ENCODE results near the gene ADAR. TPM values are rescaled to one million over a fixed set of nuclear protein-coding genes. Genes with fewer than 3 reads are reported as not detected.
A peak's percentile ranks its signal among the peaks of the same experiment; 100 is the strongest.

The ADAR gene
- total and polyA plus RNA-seq, 2 of the 8 experiments (the other 6 are each of a cell fraction or from before 2014, with no cell fraction given), result 125 to 242 TPM

DNA sequence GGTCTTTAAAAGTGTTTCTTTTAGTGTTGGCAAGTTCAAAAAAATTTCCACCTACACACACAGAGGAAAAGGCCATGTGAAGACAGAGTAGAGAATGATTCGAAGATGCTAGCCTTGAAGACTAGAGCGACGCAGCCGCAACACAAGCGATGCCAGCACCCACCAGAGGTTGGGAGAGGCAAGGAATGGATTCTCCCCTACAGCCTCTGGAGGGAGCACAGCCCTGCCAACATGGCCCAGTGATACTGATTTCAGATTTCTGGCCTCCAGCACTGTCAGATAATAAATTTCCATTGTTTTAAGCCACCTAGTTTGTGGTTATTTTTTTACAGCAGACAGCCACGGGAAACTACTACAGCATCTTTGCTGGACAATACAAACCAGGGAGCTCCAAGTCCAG is 6.9 kb upstream of the ADAR start:
- DNase-seq (ENCODE audit: low read depth in 1 of 2, low spot score in 2 of 2) (no peak), FAIRE-seq (no peak)
- H3K56ac ChIP-seq (replicated peaks; ENCODE audit: insufficient read length, low read depth, low read length), result no peak overlapping the region

More for the DNA sequence above, 6.9 kb upstream of the ADAR start:
- Histone ChIP-seq H3K14ac (ENCODE audit: insufficient read length) (no peak overlapping the region), H3K4me3 (ENCODE audit: extremely low read depth in 1 of 4, insufficient read depth in 2 of 4, low read depth in 3 of 4, low read length in 4 of 4) (no peak overlapping the region), H2AK5ac (ENCODE audit: low read depth, low read length) (no peak overlapping the region), H3K4me1 (replicated peaks in 1 of 4; ENCODE audit: control insufficient read depth in 3 of 4, insufficient read depth in 4 of 4, low read length in 3 of 4) (peaks cover 6 to 21% (median 15%) of the 10 kb centered on the region in 4 experiments), H4K5ac (ENCODE audit: insufficient read length, low read depth, low read length) (no peak overlapping the region), H3K4ac (replicated peaks; ENCODE audit: insufficient read length, low read depth, low read length) (no peak overlapping the region), H2BK12ac (ENCODE audit: low read depth, low read length) (no peak overlapping the region), H2BK15ac (ENCODE audit: low read length) (no peak overlapping the region), H2AFZ (ENCODE audit: low read length) (no peak overlapping the region), H3K79me1 (ENCODE audit: low read depth, low read length) (peaks cover 8% of the 10 kb centered on the region), H3K9me3 (ENCODE audit: insufficient read depth in 2 of 2, low read depth in 1 of 2, low read length in 1 of 2) (no peaks in the 10 kb centered on the region), H4K20me1 (replicated peaks in 1 of 2; ENCODE audit: control insufficient read depth in 1 of 2, insufficient read depth in 2 of 2, low read length in 2 of 2) (peaks cover 1 to 4% of the 10 kb centered on the region in 2 experiments), H3K36me3 (ENCODE audit: control insufficient read depth in 2 of 4, insufficient read depth in 4 of 4, low read length in 3 of 4) (no peaks in the 10 kb centered on the region), H4K8ac (ENCODE audit: extremely low read depth, insufficient read depth, low read length) (no peak overlapping the region), H3K23ac (ENCODE audit: insufficient read length) (no peak overlapping the region), H3K9ac (replicated peaks in 1 of 4; ENCODE audit: extremely low read depth in 1 of 4, low read depth in 3 of 4, low read length in 3 of 4) (no peak overlapping the region), H3K18ac (ENCODE audit: extremely low read depth, low read length) (no peak overlapping the region), H3K79me2 (ENCODE audit: control insufficient read depth in 1 of 2, insufficient read depth in 2 of 2, low read length in 2 of 2) (peaks cover 19 to 94% of the 10 kb centered on the region in 2 experiments), H3K4me2 (ENCODE audit: insufficient read depth in 1 of 2, low read depth in 2 of 2, low read length in 2 of 2) (no peak overlapping the region), H2BK5ac (ENCODE audit: low read depth, low read length) (no peak overlapping the region; the same call in 1 of the 2 replicates), H3K27ac (ENCODE audit: low read depth, low read length) (no peak overlapping the region), H2BK20ac (ENCODE audit: low read length) (no peak overlapping the region), H3K23me2 (ENCODE audit: low read depth, low read length) (no peaks in the 10 kb centered on the region), H2BK120ac (replicated peaks; ENCODE audit: low read depth, low read length) (no peak overlapping the region), H4K91ac (replicated peaks; ENCODE audit: insufficient read length, low read length) (no peak overlapping the region), H3K27me3 (replicated peaks in 1 of 4; ENCODE audit: control insufficient read depth in 3 of 4, extremely low read depth in 1 of 4, insufficient read depth in 3 of 4, low read length in 3 of 4) (no peaks in the 10 kb centered on the region)
- 76% methylated on average over 6 of the region's 6 CpGs; no CpG with 5 or more reads in 1 of the 2 experiments for WGBS, 2 experiments (ENCODE audit: extremely low coverage in 1 of 2, insufficient coverage in 1 of 2, insufficient read length in 1 of 2, insufficient replicate concordance in 2 of 2, low coverage in 1 of 2, low lambda C conversion rate in 2 of 2, missing lambda C conversion rate in 1 of 2)
- CTCF ChIA-PET (ENCODE audit: partially characterized antibody), result interaction anchor here (1.0 to 1.9 kb wide), 6 partner anchors 9 to 130 kb away, joined by 3 to 8 read pairs (median 4); no protein-coding TSS in a partner anchor
- TF ChIP-seq RAD21 (IDR thresholded peaks at IDR 0.05 in 1 of 2, conservative IDR thresholded peaks at IDR 0.05 in 1 of 2; ENCODE audit: low read depth in 2 of 2, low read length in 2 of 2) (peak; percentile 13 to 43; a peak in 2 of 4 replicates), RXRA (IDR thresholded peaks at IDR 0.05; ENCODE audit: insufficient read depth, low read depth, low read length) (no peak)
- TF ChIP-seq, protein P1, sequence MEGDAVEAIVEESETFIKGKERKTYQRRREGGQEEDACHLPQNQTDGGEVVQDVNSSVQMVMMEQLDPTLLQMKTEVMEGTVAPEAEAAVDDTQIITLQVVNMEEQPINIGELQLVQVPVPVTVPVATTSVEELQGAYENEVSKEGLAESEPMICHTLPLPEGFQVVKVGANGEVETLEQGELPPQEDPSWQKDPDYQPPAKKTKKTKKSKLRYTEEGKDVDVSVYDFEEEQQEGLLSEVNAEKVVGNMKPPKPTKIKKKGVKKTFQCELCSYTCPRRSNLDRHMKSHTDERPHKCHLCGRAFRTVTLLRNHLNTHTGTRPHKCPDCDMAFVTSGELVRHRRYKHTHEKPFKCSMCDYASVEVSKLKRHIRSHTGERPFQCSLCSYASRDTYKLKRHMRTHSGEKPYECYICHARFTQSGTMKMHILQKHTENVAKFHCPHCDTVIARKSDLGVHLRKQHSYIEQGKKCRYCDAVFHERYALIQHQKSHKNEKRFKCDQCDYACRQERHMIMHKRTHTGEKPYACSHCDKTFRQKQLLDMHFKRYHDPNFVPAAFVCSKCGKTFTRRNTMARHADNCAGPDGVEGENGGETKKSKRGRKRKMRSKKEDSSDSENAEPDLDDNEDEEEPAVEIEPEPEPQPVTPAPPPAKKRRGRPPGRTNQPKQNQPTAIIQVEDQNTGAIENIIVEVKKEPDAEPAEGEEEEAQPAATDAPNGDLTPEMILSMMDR (IDR thresholded peaks at IDR 0.05; ENCODE audit: control extremely low read depth in 1 of 3, insufficient read depth in 1 of 3, low read depth in 1 of 3, low read length in 3 of 3), result peak; percentile 43 to 51 (median 49)
- POLR2A ChIA-PET (ENCODE audit: partially characterized antibody), result interaction anchor here (1.2 kb wide), 1 partner anchor 9 kb away, joined by 3 read pairs; no protein-coding TSS in a partner anchor
